ENCODE results near the gene MAGI1.
"Not testable (repeated sequence)": the region's sequence is repeated elsewhere in the genome, so short reads cannot be mapped to it uniquely, and the experiment has no call there.

Gene MAGI1

GRCh38 chr3:65902304-65902793, 136.4 kb downstream of the MAGI1 start:
- DNase-seq (ENCODE audit: low read depth): no peak

GRCh38 chr3:65901226-65901625, 137.5 kb downstream of the MAGI1 start:
- DNase-seq (ENCODE audit: low read depth): no peak

- DNase-seq (ENCODE audit: low read depth): no peak
Measured at GRCh38 chr3:65899226-65899625, 139.5 kb downstream of the MAGI1 start.

- DNase-seq (ENCODE audit: low read depth): no peak
Measured at GRCh38 chr3:65897766-65898165, 141.0 kb downstream of the MAGI1 start.

- no peak for DNase-seq (ENCODE audit: low read depth)
Measured at GRCh38 chr3:65896321-65896720, 142.4 kb downstream of the MAGI1 start.

GRCh38 chr3:65894679-65895453, 143.9 kb downstream of the MAGI1 start:
- no peak for DNase-seq (ENCODE audit: low read depth)

GRCh38 chr3:65894126-65894525, 144.6 kb downstream of the MAGI1 start:
- DNase-seq (ENCODE audit: low read depth): no peak

GRCh38 chr3:65893631-65894030, 145.1 kb downstream of the MAGI1 start:
- no peak for DNase-seq (ENCODE audit: low read depth)

- not testable (repeated sequence) for DNase-seq (ENCODE audit: low read depth)
Measured at GRCh38 chr3:65891477-65891876, 147.2 kb downstream of the MAGI1 start.

GRCh38 chr3:65890328-65890727, 148.4 kb downstream of the MAGI1 start:
- no peak for DNase-seq (ENCODE audit: low read depth)

GRCh38 chr3:65889707-65890099, 149.0 kb downstream of the MAGI1 start:
- no peak for DNase-seq (ENCODE audit: low read depth)

- DNase-seq (ENCODE audit: low read depth): no peak
Measured at GRCh38 chr3:65888980-65889706, 149.6 kb downstream of the MAGI1 start.

- DNase-seq (ENCODE audit: low read depth): no peak
Measured at GRCh38 chr3:65888196-65888595, 150.5 kb downstream of the MAGI1 start.

GRCh38 chr3:65886391-65886790, 152.3 kb downstream of the MAGI1 start:
- no peak for DNase-seq (ENCODE audit: low read depth)

GRCh38 chr3:65884071-65884470, 154.6 kb downstream of the MAGI1 start:
- DNase-seq (ENCODE audit: low read depth): no peak

- DNase-seq (ENCODE audit: low read depth): no peak
Measured at GRCh38 chr3:65883613-65884012, 155.1 kb downstream of the MAGI1 start.

- no peak for DNase-seq (ENCODE audit: low read depth)
Measured at GRCh38 chr3:65880350-65880749, 158.4 kb downstream of the MAGI1 start.

- DNase-seq (ENCODE audit: low read depth): no peak
Measured at GRCh38 chr3:65879372-65879771, 159.3 kb downstream of the MAGI1 start.

GRCh38 chr3:65878831-65879230, 159.9 kb downstream of the MAGI1 start:
- DNase-seq (ENCODE audit: low read depth): no peak

GRCh38 chr3:65877160-65877559, 161.6 kb downstream of the MAGI1 start:
- no peak for DNase-seq (ENCODE audit: low read depth)

GRCh38 chr3:65876028-65876420, 162.7 kb downstream of the MAGI1 start:
- no peak for DNase-seq (ENCODE audit: low read depth)

GRCh38 chr3:65875393-65876027, 163.2 kb downstream of the MAGI1 start:
- DNase-seq (ENCODE audit: low read depth): no peak

GRCh38 chr3:65873869-65874268, 164.8 kb downstream of the MAGI1 start:
- no peak for DNase-seq (ENCODE audit: low read depth)

Data from stimulated activated CD8-positive, alpha-beta memory T cell treated with anti-CD3 and anti-CD28 coated beads, Interleukin-15, amount 100 ng/mL, for 24 hours (primary cell).